ENCODE data around the gene RNF135.

DNA sequence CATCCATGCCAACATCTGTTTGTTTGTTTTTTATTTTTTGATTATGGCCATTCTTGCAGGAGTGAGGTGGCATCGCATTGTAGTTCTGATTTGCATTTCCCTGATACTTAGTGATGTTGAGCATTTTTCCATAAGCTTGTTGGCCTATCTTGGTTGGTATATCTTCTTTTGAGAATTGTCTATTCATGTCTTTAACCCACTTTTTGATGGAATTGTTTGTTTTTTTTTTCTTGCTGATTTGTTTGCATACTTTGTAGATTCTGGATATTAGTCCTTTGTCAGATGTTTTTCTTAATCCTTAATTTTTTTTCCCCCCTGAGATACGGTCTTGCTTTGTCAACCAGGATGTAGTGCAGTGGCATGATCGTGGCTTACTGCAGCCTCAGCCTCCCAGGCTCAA is 43.0 kb downstream of the RNF135 start:
- TF ChIP-seq, protein P1, sequence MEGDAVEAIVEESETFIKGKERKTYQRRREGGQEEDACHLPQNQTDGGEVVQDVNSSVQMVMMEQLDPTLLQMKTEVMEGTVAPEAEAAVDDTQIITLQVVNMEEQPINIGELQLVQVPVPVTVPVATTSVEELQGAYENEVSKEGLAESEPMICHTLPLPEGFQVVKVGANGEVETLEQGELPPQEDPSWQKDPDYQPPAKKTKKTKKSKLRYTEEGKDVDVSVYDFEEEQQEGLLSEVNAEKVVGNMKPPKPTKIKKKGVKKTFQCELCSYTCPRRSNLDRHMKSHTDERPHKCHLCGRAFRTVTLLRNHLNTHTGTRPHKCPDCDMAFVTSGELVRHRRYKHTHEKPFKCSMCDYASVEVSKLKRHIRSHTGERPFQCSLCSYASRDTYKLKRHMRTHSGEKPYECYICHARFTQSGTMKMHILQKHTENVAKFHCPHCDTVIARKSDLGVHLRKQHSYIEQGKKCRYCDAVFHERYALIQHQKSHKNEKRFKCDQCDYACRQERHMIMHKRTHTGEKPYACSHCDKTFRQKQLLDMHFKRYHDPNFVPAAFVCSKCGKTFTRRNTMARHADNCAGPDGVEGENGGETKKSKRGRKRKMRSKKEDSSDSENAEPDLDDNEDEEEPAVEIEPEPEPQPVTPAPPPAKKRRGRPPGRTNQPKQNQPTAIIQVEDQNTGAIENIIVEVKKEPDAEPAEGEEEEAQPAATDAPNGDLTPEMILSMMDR (IDR thresholded peaks at IDR 0.05), result no peak
- no peak for TF ChIP-seq JUN (IDR thresholded peaks at IDR 0.05)
- TF ChIP-seq SREBF2 (IDR thresholded peaks at IDR 0.05), result no peak
- TF ChIP-seq, protein P2, sequence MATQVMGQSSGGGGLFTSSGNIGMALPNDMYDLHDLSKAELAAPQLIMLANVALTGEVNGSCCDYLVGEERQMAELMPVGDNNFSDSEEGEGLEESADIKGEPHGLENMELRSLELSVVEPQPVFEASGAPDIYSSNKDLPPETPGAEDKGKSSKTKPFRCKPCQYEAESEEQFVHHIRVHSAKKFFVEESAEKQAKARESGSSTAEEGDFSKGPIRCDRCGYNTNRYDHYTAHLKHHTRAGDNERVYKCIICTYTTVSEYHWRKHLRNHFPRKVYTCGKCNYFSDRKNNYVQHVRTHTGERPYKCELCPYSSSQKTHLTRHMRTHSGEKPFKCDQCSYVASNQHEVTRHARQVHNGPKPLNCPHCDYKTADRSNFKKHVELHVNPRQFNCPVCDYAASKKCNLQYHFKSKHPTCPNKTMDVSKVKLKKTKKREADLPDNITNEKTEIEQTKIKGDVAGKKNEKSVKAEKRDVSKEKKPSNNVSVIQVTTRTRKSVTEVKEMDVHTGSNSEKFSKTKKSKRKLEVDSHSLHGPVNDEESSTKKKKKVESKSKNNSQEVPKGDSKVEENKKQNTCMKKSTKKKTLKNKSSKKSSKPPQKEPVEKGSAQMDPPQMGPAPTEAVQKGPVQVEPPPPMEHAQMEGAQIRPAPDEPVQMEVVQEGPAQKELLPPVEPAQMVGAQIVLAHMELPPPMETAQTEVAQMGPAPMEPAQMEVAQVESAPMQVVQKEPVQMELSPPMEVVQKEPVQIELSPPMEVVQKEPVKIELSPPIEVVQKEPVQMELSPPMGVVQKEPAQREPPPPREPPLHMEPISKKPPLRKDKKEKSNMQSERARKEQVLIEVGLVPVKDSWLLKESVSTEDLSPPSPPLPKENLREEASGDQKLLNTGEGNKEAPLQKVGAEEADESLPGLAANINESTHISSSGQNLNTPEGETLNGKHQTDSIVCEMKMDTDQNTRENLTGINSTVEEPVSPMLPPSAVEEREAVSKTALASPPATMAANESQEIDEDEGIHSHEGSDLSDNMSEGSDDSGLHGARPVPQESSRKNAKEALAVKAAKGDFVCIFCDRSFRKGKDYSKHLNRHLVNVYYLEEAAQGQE (IDR thresholded peaks at IDR 0.05), result no peak
- no peak for TF ChIP-seq POLR2A (IDR thresholded peaks at IDR 0.05; ENCODE audit: low read length)
- no peak for TF ChIP-seq RFX5 (IDR thresholded peaks at IDR 0.05)
- TF ChIP-seq, protein P3, sequence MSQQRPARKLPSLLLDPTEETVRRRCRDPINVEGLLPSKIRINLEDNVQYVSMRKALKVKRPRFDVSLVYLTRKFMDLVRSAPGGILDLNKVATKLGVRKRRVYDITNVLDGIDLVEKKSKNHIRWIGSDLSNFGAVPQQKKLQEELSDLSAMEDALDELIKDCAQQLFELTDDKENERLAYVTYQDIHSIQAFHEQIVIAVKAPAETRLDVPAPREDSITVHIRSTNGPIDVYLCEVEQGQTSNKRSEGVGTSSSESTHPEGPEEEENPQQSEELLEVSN (IDR thresholded peaks at IDR 0.05; ENCODE audit: borderline replicate concordance, low read depth), result no peak
- no peak for TF ChIP-seq JUNB (IDR thresholded peaks at IDR 0.05)

All from A549 (cell line).